HG02678 (cell line): ENCODE measurements around the gene MYADML2.

Experiments used
- ATAC-seq: cut with Tn5 transposase; IDR thresholded peaks from one replicate; pipeline ENCODE4 v1.9.1; 2021; ENCODE audit warnings: mild to moderate bottlenecking, moderate library complexity; ENCODE audit not compliant: unreplicated experiment

Gene MYADML2

DNA sequence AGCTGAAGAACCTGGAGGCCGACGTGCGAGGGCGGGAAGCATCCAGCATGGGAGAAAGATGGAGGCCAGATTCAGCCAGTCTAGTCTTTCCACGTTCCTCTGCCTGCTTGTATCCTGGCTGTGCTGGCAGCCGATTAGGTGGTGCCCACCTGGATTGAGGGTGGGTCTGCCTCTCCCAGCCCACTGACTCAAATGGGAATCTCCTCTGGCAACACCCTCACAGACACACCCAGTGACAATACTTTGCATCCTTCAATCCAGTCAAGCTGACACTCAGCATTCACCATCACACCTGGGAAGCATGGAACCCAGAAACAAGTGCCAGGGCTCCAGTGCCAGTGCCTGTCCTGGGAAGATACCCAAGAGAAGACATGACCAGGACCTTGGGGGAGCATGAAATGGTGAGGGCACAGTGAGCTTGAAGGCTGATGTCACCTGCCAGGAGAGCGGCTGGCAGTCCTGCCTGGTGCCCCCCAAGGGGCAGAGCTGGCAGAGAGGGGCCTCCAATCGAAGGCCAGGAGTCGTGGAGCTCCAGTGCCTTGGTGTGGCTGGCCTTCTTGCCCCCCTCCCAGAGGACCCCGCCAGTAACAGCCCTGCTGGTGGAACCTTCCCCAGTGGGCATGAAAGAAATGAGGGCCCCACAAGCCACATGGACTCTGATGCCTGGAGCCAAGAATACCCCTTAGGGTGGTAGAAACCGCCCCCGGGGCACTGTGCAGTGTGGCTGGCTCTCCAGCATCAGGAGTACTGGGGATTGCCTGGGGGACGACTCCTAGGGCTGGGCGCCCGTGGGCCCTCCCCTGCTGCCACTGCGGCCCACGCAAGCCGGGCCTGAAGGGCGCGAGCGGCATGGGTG, 45.6 kb downstream of the MYADML2 start:
- ATAC-seq = no peak

DNA sequence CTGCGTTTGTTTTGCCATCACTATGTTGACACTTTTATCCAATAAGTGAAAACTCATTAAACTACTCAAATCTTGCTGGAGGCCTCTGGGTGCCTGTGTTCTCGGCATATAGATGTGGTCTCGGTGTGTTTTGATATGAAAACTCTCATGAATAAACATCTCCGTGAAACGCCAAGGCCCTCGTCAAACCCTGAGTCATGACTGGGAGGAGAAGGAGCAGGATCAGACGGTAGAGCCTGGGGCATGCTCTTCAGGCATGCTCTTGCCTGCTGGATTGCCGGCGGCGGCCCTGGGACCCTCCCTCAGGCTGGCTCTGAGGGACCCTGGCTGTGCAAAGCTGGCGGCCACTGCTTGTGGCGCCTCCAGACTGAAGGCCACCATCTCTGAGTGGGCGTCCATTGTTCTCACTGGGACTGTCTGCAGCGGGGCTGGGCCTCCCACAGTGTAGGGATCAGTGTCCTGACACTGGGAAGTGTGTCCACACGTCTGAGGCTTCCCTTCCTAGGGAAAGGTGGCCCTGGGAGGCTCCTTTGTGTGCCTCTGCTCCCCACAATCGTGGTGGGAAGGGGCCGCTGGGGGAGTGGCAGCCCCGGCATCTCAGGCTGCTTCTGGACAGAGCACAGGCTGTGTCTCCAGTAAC, 46.7 kb downstream of the MYADML2 start:
- no peak for ATAC-seq

DNA sequence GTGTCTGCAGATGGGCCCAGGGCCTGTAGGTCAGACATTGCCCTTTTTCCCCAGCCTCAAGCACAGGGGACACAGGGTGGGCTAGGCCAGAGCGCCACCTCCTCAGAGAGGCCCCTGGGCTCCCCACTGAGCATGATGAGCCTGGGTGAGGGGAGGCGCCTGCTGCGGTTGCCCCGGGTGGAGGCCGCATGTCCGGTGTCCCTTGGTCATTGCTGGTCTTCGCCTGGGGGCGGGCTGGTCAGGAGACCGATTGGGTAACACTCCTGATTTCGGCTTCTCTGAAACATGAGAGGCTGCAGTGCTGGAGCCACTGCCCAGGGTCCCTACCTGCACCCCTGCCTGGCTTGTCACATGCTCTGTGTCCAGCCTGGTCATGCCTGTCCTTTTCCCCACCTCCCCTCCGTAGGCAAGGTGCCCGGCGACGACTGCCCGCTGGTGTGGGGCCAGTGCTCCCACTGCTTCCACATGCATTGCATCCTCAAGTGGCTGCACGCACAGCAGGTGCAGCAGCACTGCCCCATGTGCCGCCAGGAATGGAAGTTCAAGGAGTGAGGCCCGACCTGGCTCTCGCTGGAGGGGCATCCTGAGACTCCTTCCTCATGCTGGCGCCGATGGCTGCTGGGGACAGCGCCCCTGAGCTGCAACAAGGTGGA, 47.4 kb downstream of the MYADML2 start:
- ATAC-seq = no peak

- no peak for ATAC-seq
Measured at GRCh38 chr17:81898885-81899284, 48.1 kb downstream of the MYADML2 start.

- ATAC-seq = no peak
Measured at GRCh38 chr17:81898029-81898866, 48.8 kb downstream of the MYADML2 start.

- no peak for ATAC-seq
Measured at GRCh38 chr17:81895400-81895799, 51.6 kb downstream of the MYADML2 start.

DNA sequence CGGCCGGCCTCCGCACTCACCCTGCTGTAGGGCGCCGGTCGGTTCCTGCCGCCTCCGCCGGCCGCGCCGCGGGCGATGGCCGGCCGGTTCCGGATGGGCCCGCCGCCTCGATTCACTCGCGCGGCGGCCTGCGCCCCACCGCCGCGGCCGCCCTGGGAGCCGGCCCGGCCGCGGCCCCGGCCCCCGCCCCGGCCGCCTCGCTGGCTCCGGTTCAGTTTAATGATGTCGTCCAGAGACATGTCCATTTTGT, 55.8 kb downstream of the MYADML2 start:
- no peak for ATAC-seq

GRCh38 chr17:81890447-81891302, 56.4 kb downstream of the MYADML2 start:
- peak; percentile 14 for ATAC-seq
